Uterus (tissue), 2 donors: Measurements from ENCODE around the gene FAM228B.

Experiments
- POLR2A ChIP-seq, 2 donors: fragments of 450-650 bp; IDR thresholded peaks; one replicate each; pipeline ENCODE4 v1.6.1; 2016; ENCODE audit warnings: antibody characterized with exemption in 2 of 2, mild to moderate bottlenecking in 1 of 2, moderate library complexity in 1 of 2
- TF ChIP-seq, protein P1 (sequence below), 4 experiments: fragments of 200-600 bp in 2 of 4; fragments of 450-650 bp in 2 of 4; sonication (generic) in 2 of 4; IDR thresholded peaks; one replicate each; pipeline ENCODE4 v1.5.1; 2016 to 2019; ENCODE audit warnings: antibody characterized with exemption in 4 of 4, mild to moderate bottlenecking in 2 of 4, moderate library complexity in 1 of 4

DNA sequence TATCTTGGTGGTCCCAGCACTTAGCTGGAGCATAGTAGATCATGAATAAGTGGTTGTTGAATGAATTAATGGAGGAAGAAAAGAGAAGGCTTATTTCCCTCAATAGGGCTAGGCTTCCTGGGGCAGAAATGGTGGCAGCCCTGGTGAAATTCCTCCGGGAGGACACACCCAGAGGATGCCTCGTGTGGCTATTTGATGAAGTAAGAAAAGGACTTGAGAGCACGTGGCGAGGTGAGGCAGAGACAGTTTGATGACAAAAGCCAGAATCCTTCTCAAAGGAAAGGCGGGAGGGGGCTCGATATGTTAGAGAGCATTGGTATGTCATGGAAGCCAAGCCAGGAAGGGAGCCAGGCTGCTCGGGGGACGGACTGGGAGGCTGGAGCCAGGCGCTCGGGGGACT, 66.3 kb downstream of the FAM228B start:
- TF ChIP-seq, protein P1, sequence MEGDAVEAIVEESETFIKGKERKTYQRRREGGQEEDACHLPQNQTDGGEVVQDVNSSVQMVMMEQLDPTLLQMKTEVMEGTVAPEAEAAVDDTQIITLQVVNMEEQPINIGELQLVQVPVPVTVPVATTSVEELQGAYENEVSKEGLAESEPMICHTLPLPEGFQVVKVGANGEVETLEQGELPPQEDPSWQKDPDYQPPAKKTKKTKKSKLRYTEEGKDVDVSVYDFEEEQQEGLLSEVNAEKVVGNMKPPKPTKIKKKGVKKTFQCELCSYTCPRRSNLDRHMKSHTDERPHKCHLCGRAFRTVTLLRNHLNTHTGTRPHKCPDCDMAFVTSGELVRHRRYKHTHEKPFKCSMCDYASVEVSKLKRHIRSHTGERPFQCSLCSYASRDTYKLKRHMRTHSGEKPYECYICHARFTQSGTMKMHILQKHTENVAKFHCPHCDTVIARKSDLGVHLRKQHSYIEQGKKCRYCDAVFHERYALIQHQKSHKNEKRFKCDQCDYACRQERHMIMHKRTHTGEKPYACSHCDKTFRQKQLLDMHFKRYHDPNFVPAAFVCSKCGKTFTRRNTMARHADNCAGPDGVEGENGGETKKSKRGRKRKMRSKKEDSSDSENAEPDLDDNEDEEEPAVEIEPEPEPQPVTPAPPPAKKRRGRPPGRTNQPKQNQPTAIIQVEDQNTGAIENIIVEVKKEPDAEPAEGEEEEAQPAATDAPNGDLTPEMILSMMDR (IDR thresholded peaks at IDR 0.05): no peak
- no peak for TF ChIP-seq POLR2A (IDR thresholded peaks at IDR 0.05)
